ENCODE results near the gene ANKRD33B.
A peak's percentile ranks its signal among the peaks of the same experiment; 100 is the strongest.
"Not testable (repeated sequence)": the region's sequence is repeated elsewhere in the genome, so short reads cannot be mapped to it uniquely, and the experiment has no call there.

ANKRD33B gene

DNA sequence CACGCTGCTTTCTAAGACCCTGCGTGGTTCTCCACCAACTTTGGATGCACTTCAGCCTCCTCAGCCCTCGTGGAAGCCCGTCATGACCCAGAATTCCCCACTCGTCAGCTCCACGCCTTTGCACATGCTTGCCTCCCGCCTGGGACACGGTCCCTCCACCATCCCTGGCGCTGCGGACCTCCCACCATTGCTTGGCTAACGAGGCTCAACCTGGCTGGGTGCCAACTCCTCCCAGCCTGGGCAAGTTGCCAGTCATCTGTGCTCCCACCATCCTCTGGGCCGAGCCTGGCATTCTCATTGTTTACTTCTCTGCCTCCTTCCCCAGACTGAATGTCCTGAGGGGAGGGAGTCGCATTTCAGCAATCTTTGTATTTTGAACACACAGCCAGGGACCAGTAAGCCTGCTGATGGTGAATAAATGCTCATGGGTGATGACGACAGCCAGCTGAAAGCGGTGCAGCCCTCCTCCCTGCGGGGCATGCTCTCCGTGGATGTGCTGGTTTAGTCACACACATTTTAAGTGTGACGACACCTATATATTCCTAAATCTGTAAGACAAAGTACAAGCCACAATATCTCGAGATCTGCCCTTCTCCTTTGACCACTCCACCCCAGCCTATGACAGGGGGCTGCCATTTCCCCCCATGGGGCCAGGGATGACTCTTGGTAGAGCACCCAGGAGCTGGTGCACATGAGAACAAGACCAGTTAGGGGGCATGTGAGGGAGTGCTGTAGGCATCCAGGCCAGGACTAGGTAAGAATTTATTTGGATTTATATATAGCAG lies 37.6 kb downstream of the ANKRD33B start:
- no peak for TF ChIP-seq Cebpa-rat (IDR thresholded peaks at IDR 0.05)
- H3K4me3 ChIP-seq = no peak overlapping the region
- peaks cover 0 to 33% (median 16%) of the 10 kb centered on the region in 11 experiments; a peak in 17 of 22 replicates for H3K9me3 ChIP-seq (replicated peaks in 1 of 11)
- peaks cover 11 to 52% (median 39%) of the 10 kb centered on the region in 10 experiments for H3K4me1 ChIP-seq
- peak overlapping the region in 5 of 11 experiments; percentile 14 to 33 (median 23); a peak in 6 of 22 replicates for H3K27ac ChIP-seq
- H3K27me3 ChIP-seq = no peaks in the 10 kb centered on the region
- H3K36me3 ChIP-seq = peaks cover 0 to 60% (median 7%) of the 10 kb centered on the region in 11 experiments; a peak in 14 of 22 replicates
- H3K9ac ChIP-seq = peak overlapping the region in 2 of 11 experiments; percentile 17 to 26; a peak in 1 of 22 replicates
- H3K4me2 ChIP-seq = peak overlapping the region in 9 of 11 experiments; percentile 8 to 56 (median 49); a peak in 15 of 22 replicates
- peaks cover 0 to 69% (median 12%) of the 10 kb centered on the region in 11 experiments; a peak in 9 of 22 replicates for H4K20me1 ChIP-seq

DNA sequence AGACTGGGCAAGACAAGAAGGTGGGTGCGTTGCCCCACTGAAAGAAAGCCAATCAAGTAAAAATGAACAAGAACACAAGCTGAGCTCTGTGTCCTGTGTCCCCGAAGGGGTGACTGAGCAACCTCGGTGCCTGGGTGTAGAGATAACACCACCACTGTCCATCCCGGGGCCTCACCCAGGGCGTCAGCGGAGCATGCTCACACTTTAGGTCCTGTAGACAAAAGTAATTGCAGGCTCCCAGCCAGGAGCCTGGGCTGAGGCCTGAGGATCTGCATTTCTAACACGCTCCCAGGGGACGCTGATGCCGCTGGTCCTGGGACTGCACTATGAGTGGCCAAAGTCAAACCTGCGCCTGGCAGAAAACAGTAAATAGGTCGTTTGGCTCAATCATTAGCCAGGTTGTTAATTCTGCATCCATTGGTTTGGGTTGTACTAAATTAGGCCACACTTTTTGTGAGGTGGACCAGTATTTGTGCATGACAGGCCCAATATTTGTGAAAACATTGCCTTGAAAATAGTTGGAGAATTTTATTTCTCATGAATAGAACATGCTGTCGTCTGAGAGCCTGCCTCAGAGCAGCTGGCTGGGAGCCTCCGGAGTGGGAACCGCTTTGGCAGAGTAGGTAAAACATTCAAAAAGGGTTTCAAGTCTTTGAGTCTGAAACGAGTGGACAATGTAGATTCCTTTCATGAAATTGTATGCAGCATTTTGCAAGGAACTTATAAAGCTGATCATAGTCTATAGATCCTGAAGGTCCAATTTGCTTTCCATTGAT lies 38.3 kb downstream of the ANKRD33B start:
- Histone ChIP-seq H3K27ac (peak overlapping the region in 3 of 11 experiments; percentile 23 to 33 (median 26); a peak in 3 of 22 replicates), H3K9ac (peak overlapping the region in 2 of 11 experiments; percentile 17 to 26; a peak in 1 of 22 replicates), H3K9me3 (replicated peaks in 1 of 11) (peaks cover 0 to 25% (median 8%) of the 10 kb centered on the region in 11 experiments; a peak in 10 of 22 replicates), H3K4me3 (no peak overlapping the region), H4K20me1 (peaks cover 0 to 62% (median 12%) of the 10 kb centered on the region in 11 experiments; a peak in 9 of 22 replicates), H3K4me1 (peaks cover 17 to 59% (median 47%) of the 10 kb centered on the region in 10 experiments), H3K4me2 (peak overlapping the region in 8 of 11 experiments; percentile 17 to 56 (median 50); a peak in 12 of 22 replicates), H3K36me3 (peaks cover 0 to 52% (median 3%) of the 10 kb centered on the region in 11 experiments; a peak in 12 of 22 replicates), H3K27me3 (no peaks in the 10 kb centered on the region)
- no peak for TF ChIP-seq Cebpa-rat (IDR thresholded peaks at IDR 0.05)

DNA sequence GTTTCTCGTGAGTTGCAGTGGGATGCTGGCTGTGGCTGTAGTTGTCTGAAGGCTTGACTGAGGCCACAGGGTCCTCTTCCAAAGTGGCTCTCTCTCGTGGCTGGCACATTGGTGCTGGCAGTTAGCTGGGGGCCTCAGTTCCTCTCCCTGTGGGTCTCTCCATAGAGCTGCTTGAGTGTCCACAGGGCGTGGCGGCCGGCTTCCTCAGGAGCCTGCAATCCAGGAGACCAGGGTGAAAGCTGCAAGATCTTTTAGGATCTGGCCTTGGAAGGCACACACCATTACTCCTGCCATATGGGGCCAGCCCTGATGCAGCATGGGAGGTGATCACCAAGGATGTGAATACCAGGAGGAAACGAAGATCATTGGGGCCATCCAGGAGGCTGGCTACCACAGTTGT lies 41.1 kb downstream of the ANKRD33B start:
- H3K9ac ChIP-seq = no peak overlapping the region
- peaks cover 0 to 41% (median 12%) of the 10 kb centered on the region in 11 experiments; a peak in 9 of 22 replicates for H4K20me1 ChIP-seq
- H3K9me3 ChIP-seq (replicated peaks in 1 of 11) = peaks cover 0 to 7% (median 0%) of the 10 kb centered on the region in 11 experiments; a peak in 3 of 22 replicates
- peak overlapping the region in 6 of 11 experiments; percentile 9 to 90 (median 82); a peak in 11 of 22 replicates for H3K27ac ChIP-seq
- peaks cover 29 to 81% (median 74%) of the 10 kb centered on the region in 10 experiments for H3K4me1 ChIP-seq
- no peak overlapping the region for H3K4me3 ChIP-seq
- peak overlapping the region in 10 of 11 experiments; percentile 3 to 84 (median 50); a peak in 17 of 22 replicates for H3K4me2 ChIP-seq
- no peak for TF ChIP-seq Cebpa-rat (IDR thresholded peaks at IDR 0.05)
- no peaks in the 10 kb centered on the region for H3K27me3 ChIP-seq
- peaks cover 0 to 29% (median 3%) of the 10 kb centered on the region in 11 experiments; a peak in 7 of 22 replicates for H3K36me3 ChIP-seq

DNA sequence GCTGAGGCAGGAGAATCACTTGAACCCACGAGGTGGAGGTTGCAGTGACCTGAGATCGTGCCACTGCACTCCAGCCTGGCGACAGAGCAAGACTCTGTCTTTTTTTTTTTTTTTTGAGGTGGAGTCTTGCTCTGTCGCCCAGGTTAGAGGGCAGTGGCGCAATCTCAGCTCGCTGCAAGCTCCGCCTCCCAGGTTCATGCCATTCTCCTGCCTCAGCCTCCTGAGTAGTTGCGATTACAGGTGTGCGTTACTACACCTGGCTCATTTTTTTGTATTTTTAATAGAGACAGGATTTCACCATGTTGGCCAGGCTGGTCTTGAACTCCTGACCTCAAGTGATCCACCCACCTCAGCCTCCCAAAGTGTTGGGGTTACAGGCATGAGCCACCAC lies 42.8 kb downstream of the ANKRD33B start:
- not testable (repeated sequence) for H3K4me3 ChIP-seq; H3K9me3 ChIP-seq (replicated peaks in 1 of 11); H3K27me3 ChIP-seq
- H3K9ac ChIP-seq = peak overlapping the region in 8 of 11 experiments; percentile 67 to 79 (median 72); a peak in 12 of 22 replicates
- peak overlapping the region; percentile 76 to 90 (median 83); a peak in 21 of 22 replicates for H3K27ac ChIP-seq
- H4K20me1 ChIP-seq = peaks cover 0 to 32% (median 2%) of the 10 kb centered on the region in 11 experiments; a peak in 8 of 22 replicates
- H3K4me1 ChIP-seq = peaks cover 27 to 84% (median 71%) of the 10 kb centered on the region in 10 experiments
- H3K36me3 ChIP-seq = peaks cover 0 to 27% (median 0%) of the 10 kb centered on the region in 11 experiments; a peak in 7 of 22 replicates
- peak overlapping the region; percentile 77 to 90 (median 84); a peak in 21 of 22 replicates for H3K4me2 ChIP-seq

DNA sequence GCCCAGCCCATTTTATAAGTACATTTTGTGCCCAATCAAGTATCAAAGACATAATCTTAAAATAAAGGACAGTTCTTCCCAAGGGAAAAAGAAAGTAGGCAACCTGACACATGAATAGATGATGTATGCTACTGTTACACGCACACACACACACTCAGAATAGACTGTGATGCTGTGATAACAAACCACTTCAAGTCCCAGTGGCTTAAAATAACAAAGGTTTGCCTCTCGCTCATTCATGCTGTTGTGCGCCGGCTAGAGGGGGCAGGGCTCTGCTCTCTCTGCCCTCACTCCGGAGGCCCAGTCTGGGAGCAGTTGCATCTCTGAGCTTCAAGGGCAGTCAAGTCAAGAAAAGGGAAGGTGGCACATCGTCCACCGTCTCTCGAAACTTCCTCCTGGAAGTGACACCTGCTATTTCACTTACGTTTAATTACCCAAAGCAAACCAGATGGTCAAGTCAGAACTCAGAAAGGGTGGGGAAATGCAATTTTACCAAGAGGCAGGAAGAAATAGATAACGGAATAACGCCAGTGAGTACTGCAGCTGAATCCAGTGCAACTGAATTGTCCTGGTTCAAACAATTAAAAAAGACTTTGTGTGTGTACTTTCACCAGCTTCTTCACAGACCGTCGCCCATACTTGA lies 43.3 kb downstream of the ANKRD33B start:
- Histone ChIP-seq H3K9ac (peak overlapping the region; percentile 67 to 79 (median 73); a peak in 21 of 22 replicates), H4K20me1 (peaks cover 0 to 32% (median 0%) of the 10 kb centered on the region in 11 experiments; a peak in 7 of 22 replicates), H3K36me3 (peaks cover 0 to 28% (median 0%) of the 10 kb centered on the region in 11 experiments; a peak in 9 of 22 replicates), H3K9me3 (replicated peaks in 1 of 11) (peaks cover 0 to 4% (median 0%) of the 10 kb centered on the region in 11 experiments; a peak in 1 of 22 replicates), H3K4me2 (peak overlapping the region; percentile 77 to 90 (median 84)), H3K27me3 (no peaks in the 10 kb centered on the region), H3K4me1 (peaks cover 27 to 82% (median 66%) of the 10 kb centered on the region in 10 experiments), H3K4me3 (peak overlapping the region; percentile 13 to 46 (median 40); a peak in 16 of 20 replicates), H3K27ac (peak overlapping the region; percentile 76 to 90 (median 83))
- TF ChIP-seq Cebpa-rat (IDR thresholded peaks at IDR 0.05) = no peak

DNA sequence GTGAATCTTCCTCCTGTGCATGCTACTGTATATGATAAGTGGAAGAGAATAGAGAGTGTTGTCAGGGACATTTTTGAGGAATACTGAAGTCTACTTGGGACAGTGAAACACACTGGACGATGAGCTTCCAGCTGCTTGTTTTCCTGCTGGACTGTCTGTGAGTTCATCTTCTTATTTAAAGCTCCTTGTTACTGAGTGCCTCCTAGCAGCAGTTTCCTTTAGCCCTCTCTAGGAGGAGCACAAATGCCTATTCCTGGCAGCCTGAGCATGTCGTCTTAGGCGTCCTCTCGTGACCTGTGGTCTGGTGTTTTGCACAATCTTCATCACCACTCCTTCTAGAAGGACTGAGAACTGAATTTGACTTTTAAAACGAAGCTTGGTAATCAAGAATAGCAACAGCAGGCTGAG lies 43.8 kb downstream of the ANKRD33B start:
- H3K4me3 ChIP-seq = peak overlapping the region; percentile 13 to 46 (median 40); a peak in 17 of 20 replicates
- H3K4me2 ChIP-seq = peak overlapping the region; percentile 77 to 90 (median 84)
- peaks cover 0 to 4% (median 0%) of the 10 kb centered on the region in 11 experiments; a peak in 2 of 22 replicates for H3K9me3 ChIP-seq (replicated peaks in 1 of 11)
- peaks cover 27 to 76% (median 64%) of the 10 kb centered on the region in 10 experiments for H3K4me1 ChIP-seq
- peak in 8 of 11 experiments; percentile 36 to 69 (median 52); a peak in 8 of 22 replicates for TF ChIP-seq Cebpa-rat (IDR thresholded peaks at IDR 0.05)
- no peaks in the 10 kb centered on the region for H3K27me3 ChIP-seq
- peaks cover 0 to 32% (median 0%) of the 10 kb centered on the region in 11 experiments; a peak in 7 of 22 replicates for H4K20me1 ChIP-seq
- peak overlapping the region; percentile 76 to 90 (median 83) for H3K27ac ChIP-seq
- H3K36me3 ChIP-seq = peaks cover 0 to 33% (median 0%) of the 10 kb centered on the region in 11 experiments; a peak in 7 of 22 replicates
- H3K9ac ChIP-seq = peak overlapping the region; percentile 67 to 79 (median 73); a peak in 21 of 22 replicates

DNA sequence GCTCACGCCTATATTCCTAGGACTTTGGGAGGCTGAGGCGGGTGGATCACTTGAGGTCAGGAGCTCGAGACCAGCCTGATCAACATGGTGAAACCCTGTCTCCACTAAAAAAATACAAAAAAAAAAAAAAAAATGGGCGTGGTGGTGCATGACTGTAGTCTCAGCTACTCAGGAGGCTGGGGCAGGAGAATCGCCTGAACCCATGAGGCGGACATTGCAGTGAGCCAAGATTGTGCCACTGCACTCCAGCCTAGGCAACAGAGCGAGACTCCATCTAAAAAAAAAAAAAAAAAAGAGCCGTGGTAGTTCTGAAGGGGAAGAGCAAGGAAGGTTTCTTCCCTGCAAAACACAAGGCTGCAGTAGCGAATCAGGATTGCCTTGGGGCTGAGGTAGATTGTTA lies 44.2 kb downstream of the ANKRD33B start:
- Histone ChIP-seq H3K36me3 (peaks cover 0 to 33% (median 0%) of the 10 kb centered on the region in 11 experiments; a peak in 7 of 22 replicates), H3K4me2 (peak overlapping the region; percentile 77 to 90 (median 84)), H4K20me1 (peaks cover 0 to 32% (median 0%) of the 10 kb centered on the region in 11 experiments; a peak in 6 of 22 replicates), H3K9ac (peak overlapping the region; percentile 67 to 79 (median 73); a peak in 21 of 22 replicates), H3K4me3 (peak overlapping the region; percentile 13 to 46 (median 40); a peak in 15 of 20 replicates), H3K27ac (peak overlapping the region; percentile 76 to 90 (median 83)), H3K4me1 (peaks cover 27 to 76% (median 64%) of the 10 kb centered on the region in 10 experiments)
- H3K9me3 ChIP-seq (replicated peaks in 1 of 11); H3K27me3 ChIP-seq: not testable (repeated sequence)
- TF ChIP-seq Cebpa-rat (IDR thresholded peaks at IDR 0.05) = peak in 1 of 11 experiments; percentile 6; a peak in 1 of 22 replicates
